M059J (cell line): ENCODE results near the gene BCL2L11. TPM values are rescaled to one million over a fixed set of nuclear protein-coding genes. Genes with fewer than 3 reads are reported as not detected.
"Not testable (repeated sequence)": the region's sequence is repeated elsewhere in the genome, so short reads cannot be mapped to it uniquely, and the experiment has no call there.

Experiments used
- DNase-seq: peaks from one replicate; pipeline ENCODE4 v3.0.0-alpha.2; 2012; ENCODE audit warnings: low read depth
- total RNA-seq: library from RNA; depleted of rRNA; stranded (reverse); fragments of >200 nt; shearing (Covaris generic); gene quantifications from 2 replicates; pipeline ENCODE4 v1.2.3, GENCODE V29; 2014; rRNA removed

BCL2L11 gene
- total RNA-seq, result 6.5 and 7.6 TPM in 2 replicates

DNA sequence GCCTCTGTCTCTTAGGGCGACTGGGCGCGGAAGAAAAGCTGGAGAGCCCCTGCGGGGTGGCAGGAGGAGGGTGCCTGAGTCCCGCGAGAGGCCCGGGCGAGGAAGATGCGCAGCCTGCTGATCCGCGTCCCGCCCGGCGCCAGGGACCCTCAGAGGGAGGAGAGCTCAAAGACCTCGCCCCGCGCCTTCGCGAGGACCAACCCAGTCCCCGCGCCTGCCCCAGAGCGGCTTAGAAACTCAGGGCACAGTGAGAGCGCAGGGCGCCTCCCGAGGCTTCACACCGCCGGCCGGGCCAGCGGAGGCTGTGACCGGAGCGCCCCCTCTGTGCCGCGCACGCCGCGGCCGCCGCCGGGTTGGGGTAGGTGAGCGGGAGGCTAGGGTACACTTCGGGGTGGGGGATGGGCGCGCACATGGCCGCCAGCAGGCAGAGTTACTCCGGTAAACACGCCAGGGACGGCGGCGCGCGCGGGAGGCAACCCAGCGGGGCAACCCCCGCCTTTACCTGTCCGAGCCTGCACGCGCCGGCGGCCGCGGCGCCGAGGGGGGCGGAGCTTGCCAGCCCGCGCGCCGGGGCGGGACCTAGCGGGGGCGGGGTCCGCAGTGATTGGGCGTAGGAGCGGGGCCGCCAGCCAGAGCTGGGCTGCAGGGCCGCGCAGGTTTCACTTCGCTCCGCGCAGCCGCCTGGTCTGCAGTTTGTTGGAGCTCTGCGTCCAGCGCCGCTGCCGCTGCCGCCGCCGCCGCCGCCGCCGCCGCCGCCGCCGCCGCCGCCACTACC is at the start of gene BCL2L11:
Gene BCL2L11, plus strand, starts transcription at position 662 of the 775 bp plus-strand sequence. CDS start 2,832 bp downstream, outside the sequence.
- peak; percentile 86 for DNase-seq

GRCh38 chr2:111071600-111072171 is 49.0 kb upstream of the BCL2L11 start:
- DNase-seq, result peak; percentile 92

- DNase-seq, result peak; percentile 92
Measured at GRCh38 chr2:111072220-111072871, 48.4 kb upstream of the BCL2L11 start.

DNA sequence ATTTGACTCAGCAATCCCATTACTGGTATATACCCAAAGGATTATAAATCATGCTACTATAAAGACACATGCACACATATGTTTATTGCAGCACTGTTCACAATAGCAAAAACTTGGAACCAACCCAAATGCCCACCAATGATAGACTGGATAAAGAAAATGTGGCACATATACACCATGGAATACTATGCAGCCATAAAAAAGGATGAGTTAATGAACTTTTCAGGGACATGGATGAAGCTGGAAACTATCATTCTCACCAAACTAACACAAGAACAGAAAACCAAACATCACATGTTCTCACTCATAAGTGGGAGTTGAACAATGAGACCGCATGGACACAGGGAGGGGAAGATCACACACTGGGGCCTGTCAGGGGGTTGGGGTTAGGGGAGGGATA is 38.1 kb upstream of the BCL2L11 start:
- not testable (repeated sequence) for DNase-seq

DNA sequence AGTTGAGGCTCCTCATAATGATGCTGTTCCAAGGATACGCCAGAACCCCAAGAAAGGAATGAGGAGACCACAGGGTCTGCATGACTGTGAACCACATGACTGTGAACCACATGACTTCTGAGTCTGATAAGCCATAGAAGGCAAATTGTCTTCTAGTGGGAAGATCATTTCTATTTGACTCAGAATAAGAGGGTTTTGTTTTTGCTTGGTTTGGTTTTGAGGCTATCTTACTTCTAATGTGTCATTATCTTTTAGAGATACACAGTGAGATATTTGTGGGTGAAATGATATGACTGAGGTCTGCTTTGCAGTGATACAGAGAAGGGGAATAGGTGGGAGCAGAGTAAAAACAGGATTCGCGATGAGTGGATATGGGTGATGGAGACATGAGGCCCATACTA is 28.9 kb upstream of the BCL2L11 start:
- DNase-seq, result no peak

DNA sequence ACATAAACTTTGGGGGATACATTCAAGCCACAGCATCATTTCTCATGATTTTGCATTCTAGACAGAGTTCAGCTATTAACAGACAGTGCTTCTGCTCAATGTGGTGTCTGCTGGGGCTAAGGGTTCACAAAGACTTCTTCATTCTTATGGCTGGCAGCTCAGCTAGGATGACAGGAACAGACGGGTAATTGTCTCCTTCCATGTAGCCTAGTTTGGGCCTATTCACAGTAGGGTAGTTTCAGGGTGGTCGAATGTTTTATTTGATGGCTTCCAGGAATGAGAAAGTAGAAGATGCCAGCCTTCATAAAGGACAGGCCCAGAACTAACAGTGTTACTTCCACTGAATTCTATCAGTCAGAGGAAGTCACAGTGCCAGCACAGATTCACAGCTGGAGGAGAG is 26.0 kb upstream of the BCL2L11 start:
- no peak for DNase-seq

DNA sequence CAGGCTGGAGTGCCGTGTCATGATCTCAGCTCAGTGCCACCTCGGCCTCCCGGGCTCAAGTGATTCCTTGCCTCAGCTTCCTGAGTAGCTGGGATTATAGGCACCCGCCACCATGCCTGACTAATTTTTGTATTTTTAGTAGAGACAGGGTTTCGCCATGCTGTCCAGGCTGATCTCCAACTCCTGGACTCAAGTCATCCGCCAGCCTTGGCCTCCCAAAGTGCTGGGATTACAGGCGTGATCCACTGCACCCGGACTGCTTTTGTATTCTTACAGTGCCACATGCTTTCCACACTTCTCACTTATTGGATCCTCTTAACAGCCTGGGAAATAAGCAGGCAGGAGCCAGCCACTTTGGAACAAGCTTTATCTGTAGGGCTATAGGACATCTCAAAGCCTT is 25.3 kb upstream of the BCL2L11 start:
- DNase-seq, result no peak

GRCh38 chr2:111099402-111099801 is 21.3 kb upstream of the BCL2L11 start:
- no peak for DNase-seq

GRCh38 chr2:111100087-111100764 is 20.5 kb upstream of the BCL2L11 start:
- no peak for DNase-seq

DNA sequence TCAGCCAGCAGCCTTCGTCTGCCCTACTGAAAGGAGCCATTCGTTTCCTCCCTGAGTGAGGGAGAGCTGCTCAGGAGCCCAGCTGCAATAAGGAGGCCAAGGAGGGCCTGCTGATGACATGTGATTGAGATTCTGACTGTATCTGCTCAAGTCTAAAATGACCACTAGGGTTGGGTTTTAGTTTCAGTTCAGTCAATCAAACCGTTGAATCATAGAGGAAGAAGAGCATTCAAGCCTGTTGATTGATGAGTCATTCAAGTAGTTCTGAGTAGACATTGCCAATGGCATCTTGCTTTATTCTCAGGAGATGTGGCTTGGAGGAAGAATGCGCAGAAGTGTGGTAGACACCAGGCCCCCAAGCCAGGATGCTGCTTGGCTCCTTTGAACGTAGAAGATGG is 19.9 kb upstream of the BCL2L11 start:
- peak; percentile 62 for DNase-seq

- no peak for DNase-seq
Measured at GRCh38 chr2:111101592-111101991, 19.1 kb upstream of the BCL2L11 start.

DNA sequence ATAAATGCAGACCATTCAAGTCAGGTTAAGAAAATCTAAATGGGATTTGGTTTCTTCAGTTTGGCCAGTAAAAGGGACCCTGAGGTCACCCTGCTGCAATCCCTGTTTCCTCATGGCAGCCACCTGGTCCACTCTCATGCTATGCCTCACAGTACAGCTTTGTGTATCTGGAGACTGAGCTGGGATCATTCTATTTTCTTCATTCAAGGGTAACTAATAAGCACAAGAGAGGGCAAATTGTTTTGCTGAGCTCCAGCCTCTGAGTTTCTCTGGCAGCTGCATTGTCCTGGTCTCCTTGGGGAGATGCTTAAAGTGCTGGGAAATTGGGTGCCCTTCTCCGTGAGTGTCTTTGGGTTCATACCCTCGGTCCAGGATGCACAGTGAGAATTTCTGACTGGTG is 18.5 kb upstream of the BCL2L11 start:
- no peak for DNase-seq

DNA sequence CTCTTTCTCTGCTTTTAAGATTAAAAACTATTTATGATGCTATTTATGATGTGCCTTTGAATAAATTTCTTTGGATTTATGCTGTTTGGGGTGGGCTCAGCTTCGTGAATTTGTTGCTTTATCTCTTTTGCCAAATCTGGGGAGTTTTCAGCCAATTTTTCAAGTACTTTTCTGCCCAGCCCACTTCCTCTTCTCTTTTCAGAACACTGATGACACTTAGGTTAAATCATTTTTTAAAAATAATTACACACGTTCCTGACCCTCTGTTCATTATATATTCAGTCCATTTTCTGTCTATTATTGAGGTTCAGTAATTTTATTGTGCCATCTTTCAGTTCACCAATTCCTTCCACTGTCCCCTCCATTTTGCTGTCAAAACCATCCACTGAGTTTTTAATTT is 14.8 kb upstream of the BCL2L11 start:
- DNase-seq, result no peak

- DNase-seq, result peak; percentile 53
Measured at GRCh38 chr2:111106706-111107105, 14.0 kb upstream of the BCL2L11 start.

DNA sequence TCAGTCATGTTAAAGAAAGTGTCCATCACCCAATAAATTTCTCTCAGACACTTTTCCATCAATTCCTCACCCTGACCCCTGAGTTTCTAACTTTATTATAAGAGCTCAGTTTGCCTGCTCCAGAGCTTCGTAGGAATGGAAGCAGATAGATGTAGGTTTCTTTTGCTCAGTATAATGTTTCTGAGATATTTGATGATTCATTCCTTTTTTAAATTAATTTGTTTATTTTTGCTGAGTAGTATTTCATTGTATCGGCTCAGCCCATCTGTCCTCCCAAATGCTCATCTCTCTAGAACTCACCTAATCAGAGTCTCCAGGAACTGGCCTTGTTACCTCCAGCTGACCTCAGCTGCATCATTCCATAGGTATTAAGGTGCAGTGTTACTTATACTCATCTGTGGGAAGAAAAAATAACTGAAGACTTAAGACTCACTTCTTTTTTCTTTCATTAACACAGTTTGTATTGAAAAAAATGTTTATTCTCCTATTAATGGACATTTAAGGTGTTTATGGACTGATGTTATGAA is 11.9 kb upstream of the BCL2L11 start:
- DNase-seq, result no peak

DNA sequence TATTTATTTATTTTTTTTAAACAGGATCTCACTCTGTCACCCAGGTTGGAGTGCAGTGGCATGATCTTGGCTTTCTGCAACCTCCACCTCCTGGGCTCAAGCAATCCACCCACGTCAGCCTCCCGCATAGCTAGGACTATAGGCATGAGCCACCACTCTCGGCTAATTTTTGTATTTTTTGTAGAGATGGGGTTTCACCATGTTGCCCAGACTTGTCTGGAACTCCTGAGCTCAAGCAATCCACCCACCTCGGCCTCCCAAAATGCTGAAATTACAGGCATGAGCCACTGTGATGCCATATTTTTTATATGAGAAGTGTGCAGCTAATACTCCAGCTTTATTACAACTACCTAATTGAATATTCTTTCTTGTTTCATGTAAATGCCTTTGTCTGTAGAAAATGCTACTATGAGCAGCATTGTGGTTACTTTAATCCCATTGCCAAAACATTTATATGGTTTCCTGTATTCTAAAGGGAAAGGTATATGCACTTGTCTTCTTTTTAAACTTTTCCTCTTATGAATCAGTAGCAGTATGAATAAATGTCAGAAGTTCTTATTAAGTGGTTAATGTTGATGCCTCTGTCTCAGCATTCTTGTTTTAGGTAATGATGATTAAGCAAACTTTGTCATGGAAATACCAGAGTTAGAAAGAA is 9.5 kb upstream of the BCL2L11 start:
- DNase-seq, result no peak

DNA sequence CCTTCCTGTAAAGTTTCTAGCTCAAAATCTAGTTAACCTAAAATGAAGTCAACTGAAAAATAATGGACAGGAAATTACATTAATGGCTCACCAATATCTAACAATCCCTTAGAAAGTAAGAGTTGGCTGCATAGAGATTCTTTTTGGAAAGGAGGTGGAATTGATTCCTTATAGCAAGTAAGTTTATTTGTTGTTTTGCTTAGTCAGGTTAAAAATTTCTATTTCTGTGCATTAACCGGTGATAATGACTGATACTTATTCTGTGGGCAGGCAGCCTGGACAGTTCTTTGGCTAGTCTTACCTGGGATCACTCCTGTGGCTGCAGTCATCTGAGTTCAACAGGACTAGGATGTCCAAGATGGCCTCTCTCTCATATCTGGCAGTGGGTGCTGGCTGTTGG is 6.9 kb upstream of the BCL2L11 start:
- no peak for DNase-seq

DNA sequence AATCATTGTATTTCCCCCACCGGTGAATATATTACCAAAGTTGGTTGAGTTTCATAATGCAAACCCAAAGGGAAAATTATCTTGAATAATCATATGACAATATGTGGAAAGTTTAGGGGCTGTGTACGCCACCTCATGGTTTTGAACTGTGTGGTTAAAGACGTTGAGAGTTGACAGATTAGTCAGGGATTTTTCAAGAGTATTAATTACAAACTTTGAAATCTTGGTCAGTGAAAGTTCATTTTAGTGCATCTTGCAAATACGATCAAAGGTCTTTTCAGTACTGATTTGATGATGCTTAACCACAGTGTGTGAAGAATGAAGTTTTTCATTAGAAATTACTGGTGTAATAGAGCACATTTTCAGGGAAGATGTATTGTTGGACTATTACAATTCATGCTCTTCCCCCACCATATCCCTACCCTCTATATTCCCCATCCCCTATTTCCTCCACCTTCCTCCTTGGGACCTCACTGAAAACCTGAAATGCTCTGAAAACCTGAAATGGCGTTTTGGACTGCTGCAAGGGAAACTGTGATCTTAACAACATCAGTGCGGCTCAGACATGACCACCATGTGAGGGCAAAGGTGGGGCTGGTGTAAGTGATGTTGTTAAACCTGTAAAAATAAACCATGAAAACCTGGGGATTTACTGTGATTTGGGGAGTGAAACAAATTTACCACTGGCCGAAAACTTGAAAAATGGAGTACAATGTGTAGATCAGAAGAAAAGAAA is 4.5 kb upstream of the BCL2L11 start:
- DNase-seq, result no peak

GRCh38 chr2:111116843-111117597 is 3.7 kb upstream of the BCL2L11 start:
- DNase-seq, result peak; percentile 80
